HG03565 (cell line): ENCODE results near the gene CHID1.
A peak's percentile ranks its signal among the peaks of the same experiment; 100 is the strongest.

Experiments used
- ATAC-seq: cut with Tn5 transposase; IDR thresholded peaks from one replicate; pipeline ENCODE4 v1.9.1; 2021; ENCODE audit warnings: mild to moderate bottlenecking, moderate library complexity; ENCODE audit not compliant: unreplicated experiment

CHID1 gene

GRCh38 chr11:910589-911030 lies at the start of gene CHID1:
Gene CHID1 (minus strand): TSS chr11:910810. CDS start chr11:904816, 5,994 bp downstream.
- ATAC-seq: peak; percentile 75

DNA sequence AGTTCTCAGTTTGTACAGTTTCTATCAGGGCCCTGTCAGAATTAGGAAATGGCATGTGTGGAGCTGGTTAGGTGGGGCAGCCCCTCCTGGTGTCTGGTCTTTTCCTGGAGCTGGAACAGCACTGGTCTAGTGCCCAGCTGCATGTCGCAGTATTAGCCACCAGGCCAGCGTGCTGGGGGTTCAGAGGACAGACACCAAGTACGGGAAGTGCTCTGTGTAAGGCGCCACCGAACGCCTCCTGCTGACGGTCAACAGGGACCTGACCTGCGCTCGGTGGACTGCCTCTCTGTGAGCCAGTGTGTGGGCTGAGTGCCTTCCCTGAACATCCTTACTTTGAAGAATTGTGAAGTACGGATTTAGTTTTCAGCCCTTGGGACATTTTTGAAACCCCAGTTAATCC lies 49.0 kb upstream of the CHID1 start:
- no peak for ATAC-seq

GRCh38 chr11:959027-959426 lies 48.4 kb upstream of the CHID1 start:
- ATAC-seq: no peak

DNA sequence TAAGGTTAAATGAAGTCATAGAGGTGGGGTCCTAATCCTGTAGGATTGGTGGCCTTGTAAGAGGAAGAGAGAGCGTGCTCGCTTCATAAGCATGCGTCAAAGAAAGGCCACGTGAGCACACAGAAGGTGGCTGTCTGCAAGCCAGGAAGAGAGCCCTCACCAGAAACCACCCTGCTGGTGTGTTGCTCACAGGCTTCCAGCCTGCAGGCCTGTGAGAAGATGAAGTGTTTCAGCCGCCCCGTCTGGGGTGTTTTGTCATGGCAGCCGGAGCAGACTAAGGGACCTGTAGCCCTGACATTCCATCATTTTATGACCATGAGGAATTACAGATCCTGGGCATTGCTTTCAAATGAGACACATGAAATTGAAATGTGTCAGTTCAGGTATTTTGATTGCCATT lies 47.5 kb upstream of the CHID1 start:
- ATAC-seq: no peak

GRCh38 chr11:957212-957920 lies 46.8 kb upstream of the CHID1 start:
- no peak for ATAC-seq

DNA sequence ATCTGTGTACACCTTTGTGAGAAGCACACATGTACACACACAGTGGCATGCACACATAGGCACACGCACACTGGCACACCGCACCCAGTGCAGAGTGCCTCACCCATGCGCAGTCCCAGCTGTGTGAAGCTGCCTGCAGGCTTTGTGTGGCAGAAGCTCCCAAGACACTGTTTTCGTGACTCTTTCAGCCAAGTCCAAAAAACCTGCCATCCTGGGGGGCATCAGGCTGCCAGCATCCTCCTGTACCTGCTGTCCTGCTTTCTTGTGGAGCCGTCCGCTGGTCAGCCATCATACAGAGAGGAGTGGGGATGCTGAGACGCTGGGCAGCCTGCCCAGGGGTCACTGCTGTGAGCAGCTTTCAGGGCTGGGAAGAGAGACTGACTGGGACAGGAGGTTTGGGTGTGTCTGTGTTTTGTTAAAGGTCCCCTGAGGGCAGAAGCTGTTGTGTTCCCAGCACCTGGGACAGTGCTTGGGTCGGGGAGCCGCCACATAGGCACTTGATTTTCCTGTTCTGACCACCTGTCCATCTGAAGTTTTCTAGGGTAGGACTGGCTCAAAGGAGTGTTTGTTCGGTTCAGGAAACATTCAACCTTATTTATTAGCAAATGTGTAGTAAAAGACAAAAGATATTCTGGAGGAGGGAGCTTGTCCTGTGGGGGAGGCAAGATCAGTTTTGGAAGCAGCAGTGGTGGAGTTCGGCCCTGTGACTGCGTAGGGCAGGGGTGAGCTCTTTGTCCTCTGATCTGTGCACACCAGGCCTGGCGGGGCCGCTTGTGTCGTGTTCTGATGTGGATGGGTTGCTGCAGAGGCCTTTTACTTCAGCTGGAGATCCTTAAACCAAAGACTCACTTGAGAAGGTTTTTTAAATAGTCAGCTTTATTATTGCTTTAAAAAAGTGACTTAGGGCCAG lies 44.8 kb upstream of the CHID1 start:
- no peak for ATAC-seq

DNA sequence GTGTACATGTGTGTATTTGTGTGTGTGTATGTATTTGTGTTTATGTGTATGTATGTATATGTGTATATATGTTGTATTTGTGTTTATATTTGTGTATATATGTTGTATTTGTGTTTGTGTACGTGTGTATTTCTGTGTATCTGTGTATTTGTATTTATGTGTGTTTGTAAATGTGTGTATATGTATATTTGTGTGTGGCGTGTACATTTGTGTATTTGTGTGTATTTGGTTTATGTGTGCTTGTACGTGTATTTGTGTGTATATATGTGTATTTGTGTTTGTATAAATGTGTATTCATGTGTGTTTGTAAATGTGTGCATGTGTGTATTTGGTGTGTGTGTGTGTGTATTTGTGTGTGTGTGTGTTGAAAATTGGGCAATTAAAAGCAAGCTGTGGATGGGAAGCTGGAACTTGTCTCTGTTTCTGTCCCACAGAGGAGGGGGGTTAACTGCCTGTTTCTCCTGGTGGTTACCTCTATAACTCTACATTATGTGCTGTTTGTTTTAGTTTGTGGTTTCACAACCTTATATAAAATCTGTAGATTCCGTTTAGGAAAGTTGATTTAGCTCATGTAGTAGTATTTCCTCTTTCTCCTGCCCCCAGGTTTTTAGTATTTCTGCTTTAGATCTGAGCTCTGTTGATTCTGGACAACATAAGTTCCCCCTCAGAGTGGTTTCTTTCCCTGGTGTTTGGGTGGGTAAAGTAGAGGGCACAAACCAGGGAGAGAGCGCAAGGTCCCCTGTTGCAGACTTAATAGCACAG lies 44.0 kb upstream of the CHID1 start:
- no peak for ATAC-seq

DNA sequence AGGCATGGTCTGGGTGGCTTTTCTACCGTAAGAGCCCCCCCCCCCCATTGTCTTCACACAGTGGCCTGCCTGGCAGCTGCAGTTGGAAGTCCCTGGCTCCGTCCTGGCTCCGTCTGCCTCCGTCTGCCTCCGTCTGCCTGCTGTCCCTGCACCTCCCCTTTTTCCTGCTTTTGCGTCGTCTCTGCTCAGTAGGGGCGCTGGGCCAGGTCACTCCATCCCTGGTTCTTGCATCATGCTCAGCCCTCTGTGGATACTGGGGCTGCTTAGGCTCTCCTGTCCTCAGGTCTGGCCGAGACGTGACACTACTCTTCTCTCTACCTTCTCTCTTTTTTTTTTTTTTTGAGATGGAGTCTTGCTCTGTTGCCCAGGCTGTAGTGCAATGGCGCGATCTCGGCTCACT lies 42.9 kb upstream of the CHID1 start:
- ATAC-seq: no peak

DNA sequence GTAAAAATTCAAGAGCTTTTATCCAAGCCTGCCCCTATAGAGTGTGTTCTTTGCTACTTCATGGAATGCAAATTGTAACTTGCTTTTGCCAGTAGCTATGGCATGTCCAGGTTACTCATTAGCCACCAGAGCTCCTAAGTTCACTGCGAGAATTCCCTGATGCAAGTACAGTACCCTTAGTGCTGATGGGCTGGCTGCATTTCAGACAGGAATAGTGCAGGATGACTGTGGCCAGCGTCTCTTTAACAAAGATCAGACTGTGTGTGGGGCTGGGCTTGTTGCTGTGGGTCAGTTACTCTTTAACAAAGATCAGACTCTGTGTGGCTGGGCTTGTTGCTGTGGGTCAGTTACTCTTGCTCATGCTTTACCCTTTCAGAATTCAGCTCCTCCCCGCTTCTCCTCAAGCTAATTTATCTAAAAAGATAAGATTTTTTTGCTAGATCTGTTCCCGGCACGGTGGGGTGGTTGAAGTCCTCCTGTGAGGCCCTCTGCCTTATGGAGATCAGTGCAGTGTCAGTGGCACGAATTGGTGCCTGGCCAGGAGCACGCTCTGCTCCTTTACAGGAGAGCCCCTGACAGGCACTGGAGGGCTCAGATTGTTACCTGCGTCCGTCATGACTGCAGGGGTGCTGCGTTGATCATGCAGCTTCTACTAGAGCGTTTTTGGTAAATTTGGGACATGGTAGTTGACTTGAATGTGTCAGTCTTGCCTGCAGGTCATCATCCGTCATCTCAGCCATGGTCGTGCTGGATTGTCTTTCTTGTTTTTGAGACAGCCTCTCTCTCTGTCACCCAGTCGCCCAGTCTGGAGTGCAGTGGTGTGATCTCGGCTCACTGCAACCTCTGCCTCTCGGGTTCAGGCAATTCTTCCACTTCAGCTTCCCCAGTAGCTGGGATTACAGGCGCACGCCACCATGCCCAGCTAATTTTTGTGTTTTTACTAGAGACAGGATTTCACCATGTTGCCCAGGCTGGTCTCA lies 42.1 kb upstream of the CHID1 start:
- no peak for ATAC-seq

DNA sequence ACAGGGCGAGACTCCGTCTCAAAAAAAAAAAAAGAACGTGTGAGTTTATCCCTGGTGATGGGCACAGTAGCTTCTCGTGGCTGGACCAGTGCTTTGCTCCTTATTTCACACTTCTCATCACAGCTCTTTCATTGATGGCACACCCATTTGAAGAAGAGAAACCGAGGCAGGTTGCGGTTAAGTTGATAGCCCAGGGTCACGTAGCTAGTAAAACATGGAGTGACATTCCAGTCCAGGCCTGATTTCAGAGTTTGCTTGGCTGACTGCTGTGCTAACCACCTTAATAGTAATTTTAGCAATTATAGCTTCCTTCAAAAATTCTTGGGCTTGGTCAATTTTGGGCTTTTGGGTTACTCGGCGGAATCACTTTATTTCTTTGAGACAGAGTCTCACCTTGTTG lies 40.9 kb upstream of the CHID1 start:
- ATAC-seq: no peak

GRCh38 chr11:947744-948143 lies 37.1 kb upstream of the CHID1 start:
- no peak for ATAC-seq

DNA sequence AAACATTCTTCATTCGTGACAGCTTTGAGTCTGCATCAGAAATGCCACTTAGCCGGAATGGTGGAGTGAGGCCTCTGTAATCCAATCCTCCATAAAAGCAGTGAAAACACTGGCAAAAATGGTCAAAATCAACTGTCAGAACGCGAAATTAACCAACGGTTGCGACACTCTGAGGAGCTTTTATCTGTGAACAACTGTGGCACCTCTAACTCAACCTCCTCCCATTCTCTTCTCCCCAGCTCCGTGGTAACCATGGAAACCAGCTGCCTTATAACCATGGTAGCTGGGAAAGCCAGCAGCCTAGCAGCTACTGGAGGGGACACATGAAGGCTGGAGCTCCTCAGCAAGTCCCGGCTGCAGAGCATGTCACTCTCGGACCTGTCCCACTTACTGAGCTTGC lies 35.4 kb upstream of the CHID1 start:
- ATAC-seq: no peak

- ATAC-seq: no peak
Measured at GRCh38 chr11:944711-945470, 34.3 kb upstream of the CHID1 start.

DNA sequence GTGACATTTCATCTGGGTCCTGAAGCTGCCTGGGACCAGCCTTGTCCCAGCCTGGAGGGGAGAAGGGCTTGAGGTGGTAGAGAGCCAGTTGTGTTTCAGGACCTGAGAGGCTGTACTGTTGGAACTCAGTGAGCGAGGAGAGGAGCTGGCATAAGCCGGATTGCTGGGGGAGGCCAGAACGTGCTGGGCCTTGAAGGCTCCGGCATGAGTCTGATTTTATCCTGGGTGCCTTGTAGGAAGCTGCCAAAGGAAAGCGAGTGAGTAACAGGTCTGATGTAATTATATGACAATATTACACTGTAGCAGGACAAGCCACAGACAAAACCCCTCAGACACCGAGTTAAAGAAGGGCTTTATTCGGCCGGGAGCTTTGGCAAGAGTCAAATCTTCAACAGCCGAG lies 32.2 kb upstream of the CHID1 start:
- no peak for ATAC-seq

DNA sequence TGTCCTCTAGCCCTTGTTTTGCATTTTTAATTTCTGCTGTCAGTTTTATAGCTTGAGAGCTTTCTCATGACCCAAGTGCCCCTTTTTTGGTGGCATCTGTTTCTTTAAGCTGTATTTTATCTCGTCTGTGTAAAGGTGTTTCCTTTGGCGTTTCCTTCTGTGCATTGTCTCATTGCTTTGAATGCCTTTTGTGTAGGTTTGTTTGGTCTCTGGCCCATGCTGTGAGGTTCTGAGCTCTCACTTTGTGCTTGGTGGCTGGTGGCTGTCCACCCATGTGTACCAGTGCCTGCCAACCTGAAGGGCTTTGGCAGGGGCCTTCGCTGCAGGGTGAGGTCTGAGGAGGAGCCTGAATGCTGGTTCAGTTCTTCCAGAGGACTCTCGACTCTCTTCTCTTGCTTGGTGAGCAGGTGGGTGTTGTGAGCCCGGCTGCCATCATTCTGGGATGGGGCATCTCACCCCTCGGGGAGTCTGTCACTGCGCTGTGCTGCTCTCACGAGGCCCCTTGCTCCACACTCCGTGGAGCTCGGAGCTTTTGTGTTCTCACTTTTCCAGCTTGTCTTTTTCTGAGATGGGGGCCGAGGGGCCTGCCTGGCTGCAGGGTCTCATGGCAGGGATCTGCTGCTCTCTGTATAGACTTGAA lies 30.0 kb upstream of the CHID1 start:
- ATAC-seq: no peak

- ATAC-seq: no peak
Measured at GRCh38 chr11:937841-938261, 27.2 kb upstream of the CHID1 start.

GRCh38 chr11:936199-936598 lies 25.6 kb upstream of the CHID1 start:
- ATAC-seq: no peak

DNA sequence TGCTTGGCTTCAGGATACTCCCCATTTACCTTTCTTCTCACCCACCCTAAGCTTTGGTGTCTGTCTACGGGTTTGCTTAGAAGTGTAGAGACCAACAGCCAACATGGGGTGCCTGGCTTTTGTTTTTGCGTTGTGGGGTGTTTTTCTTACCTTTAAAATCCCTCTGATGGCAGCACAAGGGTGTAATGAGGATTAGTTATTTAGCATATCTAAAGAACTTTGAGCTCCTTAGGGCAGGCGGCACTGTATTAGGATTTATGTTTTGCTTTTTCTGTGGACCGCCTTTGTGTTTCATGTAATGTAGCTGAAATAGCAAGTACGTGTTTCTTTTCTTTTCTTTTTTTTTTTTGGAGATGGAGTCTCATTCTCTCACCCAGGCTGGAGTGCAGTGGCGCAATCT lies 23.9 kb upstream of the CHID1 start:
- no peak for ATAC-seq

- no peak for ATAC-seq
Measured at GRCh38 chr11:933936-934335, 23.3 kb upstream of the CHID1 start.
